Choroid plexus epithelial cell (primary cell): ENCODE results near the gene FNDC3B.

Experiments used
- DNase-seq: peaks from one replicate; pipeline ENCODE4 v3.0.0-alpha.2; 2010; ENCODE audit warnings: low read depth
- H3K4me3 ChIP-seq: 2 replicates; pipeline ENCODE4 v1.5.1; 2011; ENCODE audit warnings: low read depth, mild to moderate bottlenecking, control low read depth, low read length, moderate library complexity
- CTCF ChIP-seq: conservative IDR thresholded peaks from 2 replicates; pipeline ENCODE4 v1.5.1; 2011; ENCODE audit warnings: low read depth, mild to moderate bottlenecking, control low read depth, inconsistent platforms, low read length, moderate library complexity

FNDC3B gene

GRCh38 chr3:172073262-172073915 lies 34.0 kb downstream of the FNDC3B start:
- H3K4me3 ChIP-seq, result no peak overlapping the region
- TF ChIP-seq CTCF, result no peak
- no peak for DNase-seq

- DNase-seq, result no peak
- no peak overlapping the region for H3K4me3 ChIP-seq
- TF ChIP-seq CTCF, result no peak
Observed at GRCh38 chr3:172074032-172074431, 34.7 kb downstream of the FNDC3B start.

- no peak for DNase-seq
- TF ChIP-seq CTCF, result no peak
- H3K4me3 ChIP-seq, result no peak overlapping the region
Observed at GRCh38 chr3:172074586-172074985, 35.2 kb downstream of the FNDC3B start.

GRCh38 chr3:172076212-172076611 lies 36.8 kb downstream of the FNDC3B start:
- H3K4me3 ChIP-seq, result no peak overlapping the region
- no peak for TF ChIP-seq CTCF
- DNase-seq, result no peak

GRCh38 chr3:172077197-172077757 lies 37.9 kb downstream of the FNDC3B start:
- H3K4me3 ChIP-seq, result no peak overlapping the region
- no peak for TF ChIP-seq CTCF
- no peak for DNase-seq

- H3K4me3 ChIP-seq, result no peak overlapping the region
- DNase-seq, result peak; percentile 66
- TF ChIP-seq CTCF, result no peak
Observed at GRCh38 chr3:172078244-172078643, 38.9 kb downstream of the FNDC3B start.

GRCh38 chr3:172078721-172079120 lies 39.3 kb downstream of the FNDC3B start:
- TF ChIP-seq CTCF, result no peak
- H3K4me3 ChIP-seq, result no peak overlapping the region
- no peak for DNase-seq
